ENCODE measurements around the gene PPP4R2.
"Not testable (repeated sequence)": the region's sequence is repeated elsewhere in the genome, so short reads cannot be mapped to it uniquely, and the experiment has no call there.

The PPP4R2 gene

DNA sequence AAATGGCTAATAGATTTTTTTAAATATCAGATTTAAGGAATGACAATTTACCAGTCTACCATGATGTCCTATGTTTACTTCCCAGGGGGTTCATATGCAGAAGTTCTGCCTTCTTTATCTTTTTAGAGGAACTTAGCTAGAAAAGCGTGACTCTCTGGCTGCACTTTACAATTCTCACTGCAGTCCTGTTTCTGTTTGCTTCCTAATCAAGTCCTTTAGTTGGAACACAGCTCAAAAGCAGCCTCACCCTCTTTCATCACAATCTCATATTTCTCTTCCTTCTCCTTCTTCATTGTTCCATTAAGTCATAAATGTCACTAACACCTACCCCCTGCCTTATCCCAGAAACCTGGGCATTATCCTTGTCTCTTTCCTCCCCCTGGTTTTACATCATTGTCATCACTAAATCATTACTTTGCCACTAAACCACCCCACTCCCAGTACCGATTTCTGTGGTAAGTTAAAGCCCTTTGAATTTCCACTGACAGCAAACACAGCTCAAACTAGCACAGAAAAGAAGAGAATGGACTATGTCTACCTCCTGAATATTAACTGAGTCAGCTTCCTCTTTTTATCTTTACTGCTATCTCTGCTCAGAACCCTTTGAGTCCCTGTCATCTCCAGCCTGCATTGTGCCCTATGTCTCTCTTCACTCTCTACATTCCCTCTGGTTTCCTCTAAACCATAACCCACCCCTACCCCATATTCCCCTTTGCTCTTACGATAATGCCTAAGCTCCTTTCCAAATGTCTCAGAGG, 13.8 kb upstream of the PPP4R2 start:
- peak; percentile 8 for DNase-seq

DNA sequence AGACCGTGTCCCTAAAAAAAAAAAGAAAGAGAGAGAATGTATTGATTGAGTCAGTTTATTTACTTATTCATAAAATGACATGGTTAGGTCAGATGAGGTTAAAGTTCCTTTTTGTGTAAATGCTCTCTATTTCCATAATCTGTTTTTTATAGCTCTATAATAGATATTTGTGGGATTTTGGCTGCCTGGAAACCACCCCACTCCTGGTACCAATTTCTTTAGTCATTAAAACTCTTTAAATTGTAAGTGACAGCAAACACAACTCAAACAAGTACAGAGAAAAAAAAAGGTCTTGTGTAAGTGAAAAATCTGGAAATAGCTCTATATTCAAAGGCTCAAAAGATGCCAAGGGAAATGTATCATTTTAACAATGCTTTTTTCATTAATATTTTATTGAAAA, 11.0 kb upstream of the PPP4R2 start:
- no peak for DNase-seq

DNA sequence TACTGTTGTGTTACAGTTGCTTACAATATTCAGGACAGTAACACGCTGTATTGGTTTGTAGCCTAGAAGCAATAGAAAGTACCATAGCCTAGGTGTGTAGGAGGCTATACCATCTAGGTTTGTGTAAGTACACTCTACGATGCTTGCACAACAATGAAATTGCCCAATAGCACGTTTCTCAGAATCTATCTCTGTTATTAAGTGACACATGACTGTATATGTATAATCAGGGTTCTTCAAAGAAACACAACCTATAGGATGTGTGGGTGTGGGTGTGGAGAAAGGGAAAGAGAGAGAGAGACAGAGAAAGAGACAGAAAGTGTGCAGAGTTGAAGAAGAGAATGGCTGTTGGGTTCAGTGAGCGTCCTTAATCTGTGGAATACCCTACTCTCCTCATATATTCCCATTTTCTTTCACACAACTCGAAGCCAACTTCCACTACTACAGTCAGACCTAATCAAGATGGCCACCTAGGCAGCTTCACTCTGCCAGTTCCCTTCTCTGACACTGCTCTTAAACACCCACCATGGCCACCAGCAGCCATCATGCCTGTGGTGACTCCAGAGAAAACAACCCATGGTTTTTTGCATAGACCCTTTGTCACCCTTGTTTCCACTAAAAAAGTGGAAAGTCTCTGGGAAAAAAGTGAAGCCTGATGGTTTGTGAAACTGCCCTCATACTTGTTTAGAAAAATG, 5.8 kb upstream of the PPP4R2 start:
- DNase-seq = no peak

DNA sequence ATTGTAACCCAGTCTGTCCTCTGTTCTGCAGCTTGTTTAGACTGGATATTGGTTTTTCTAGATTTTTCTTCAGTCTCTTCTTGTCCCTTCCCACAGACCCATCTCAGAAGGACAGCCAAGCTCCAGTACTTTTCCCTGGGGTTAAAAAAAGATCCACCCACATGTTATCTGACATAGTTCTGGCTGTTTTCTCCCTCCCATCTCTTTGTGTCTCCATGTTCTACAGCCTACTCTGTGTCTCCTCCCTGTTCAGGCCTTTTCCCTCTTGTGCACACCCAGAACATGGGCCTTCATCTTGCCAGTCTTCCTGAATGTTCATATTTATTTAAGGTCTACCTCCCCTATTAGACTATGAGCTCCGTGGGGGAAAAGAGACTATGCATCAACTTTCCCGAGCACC, 5.1 kb upstream of the PPP4R2 start:
- DNase-seq = no peak

DNA sequence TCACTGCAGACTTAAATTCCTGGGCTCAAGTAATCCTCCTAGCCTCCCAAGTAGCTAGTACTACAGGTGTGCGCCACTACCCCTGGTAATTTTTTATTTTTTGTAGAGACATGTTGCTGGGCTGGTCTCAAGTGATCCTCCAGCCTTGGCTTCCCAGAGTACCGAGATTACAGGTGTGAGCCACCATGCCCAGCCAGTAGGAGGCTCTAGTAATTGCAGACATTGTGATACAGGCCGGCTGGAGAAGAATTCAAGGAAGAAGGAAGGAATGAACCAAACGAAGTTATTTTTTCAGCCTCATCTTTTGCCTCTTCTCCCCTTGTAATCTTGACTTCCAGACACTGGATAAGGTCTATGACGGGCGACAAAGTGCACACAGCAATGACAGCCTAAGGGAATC, 3.2 kb upstream of the PPP4R2 start:
- DNase-seq = no peak

DNA sequence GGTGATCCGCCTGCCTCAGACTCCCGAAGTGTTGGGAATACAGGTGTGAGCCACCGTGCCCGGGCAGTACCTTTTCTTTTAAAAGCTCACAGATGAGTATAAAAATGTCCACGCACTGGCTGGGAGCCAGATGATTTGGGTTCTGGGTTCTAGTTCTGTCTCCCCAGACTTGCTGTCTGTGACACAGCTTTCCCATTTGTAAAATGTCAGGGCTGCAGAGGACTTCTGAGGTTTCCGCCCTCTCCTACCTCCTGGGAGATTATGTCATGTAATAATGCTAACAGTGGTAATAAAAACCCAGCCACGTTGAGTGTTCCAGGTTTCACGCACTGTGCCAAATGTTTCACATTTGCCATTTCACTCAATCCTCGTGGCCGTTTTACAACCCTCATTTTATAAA, 1.3 kb upstream of the PPP4R2 start:
- DNase-seq = no peak

DNA sequence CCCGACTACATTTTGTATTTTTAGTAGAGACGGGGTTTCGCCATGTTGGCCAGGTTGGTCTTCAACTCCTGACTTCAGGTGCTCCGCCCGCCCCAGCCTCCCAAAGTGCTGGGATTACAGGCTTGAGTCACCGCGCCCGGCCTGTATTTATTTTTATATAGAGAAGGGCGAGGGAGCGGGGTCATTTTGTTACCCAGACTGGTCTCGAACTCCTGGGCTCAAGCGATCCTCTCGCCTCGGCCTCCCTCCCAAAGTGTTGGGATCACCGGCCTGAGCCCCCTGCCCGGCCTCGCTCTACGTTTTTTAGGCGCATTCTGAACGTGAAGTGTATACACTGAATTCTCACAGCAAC, 514 bp upstream of the PPP4R2 start:
- DNase-seq = no peak

DNA sequence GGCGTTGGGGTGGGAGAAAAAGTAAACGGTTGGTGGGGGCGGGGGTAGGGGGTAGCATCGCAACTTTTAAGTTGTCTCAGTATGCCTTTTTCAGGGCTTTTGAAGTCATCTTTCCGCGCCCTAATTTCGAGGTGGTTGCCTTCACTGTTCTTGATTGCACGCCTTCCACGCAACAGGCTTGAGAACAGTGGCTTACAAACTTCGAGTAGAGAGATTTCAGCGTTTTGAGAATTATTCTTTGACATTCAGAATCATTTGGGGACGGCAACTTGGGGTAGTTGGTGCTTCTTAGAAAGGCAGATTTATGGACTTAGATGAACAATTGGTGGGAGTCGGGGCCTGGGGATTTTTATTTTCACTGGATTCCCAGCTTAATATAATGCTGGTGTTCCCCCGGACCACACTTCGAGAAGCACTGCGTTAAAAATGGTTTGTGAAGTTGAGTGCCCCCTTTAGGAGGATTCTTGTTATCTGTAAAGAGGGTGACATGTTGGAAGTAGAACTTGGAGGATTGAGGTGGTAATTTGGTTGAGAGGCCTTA, 880 bp downstream of the PPP4R2 start:
- peak; percentile 34 for DNase-seq

DNA sequence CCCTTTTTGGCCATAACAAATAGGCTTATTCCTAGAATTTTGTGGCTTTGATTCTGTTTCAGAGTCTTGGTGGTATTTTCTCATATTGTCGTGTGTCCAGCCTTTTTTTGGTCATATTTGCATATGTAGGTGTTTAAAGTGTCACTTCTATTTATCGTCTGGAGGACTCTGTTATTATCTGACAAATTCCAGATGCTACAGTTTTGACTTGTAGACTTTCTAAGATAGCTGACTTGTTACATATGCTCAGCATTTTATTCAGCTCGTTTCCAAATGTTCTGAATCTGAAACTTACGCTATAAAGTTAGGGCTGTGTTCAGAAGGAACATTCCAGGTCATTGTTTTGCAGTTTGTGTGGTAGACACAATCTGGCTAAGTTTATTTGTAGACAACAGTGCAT, 1.9 kb downstream of the PPP4R2 start:
- no peak for DNase-seq

DNA sequence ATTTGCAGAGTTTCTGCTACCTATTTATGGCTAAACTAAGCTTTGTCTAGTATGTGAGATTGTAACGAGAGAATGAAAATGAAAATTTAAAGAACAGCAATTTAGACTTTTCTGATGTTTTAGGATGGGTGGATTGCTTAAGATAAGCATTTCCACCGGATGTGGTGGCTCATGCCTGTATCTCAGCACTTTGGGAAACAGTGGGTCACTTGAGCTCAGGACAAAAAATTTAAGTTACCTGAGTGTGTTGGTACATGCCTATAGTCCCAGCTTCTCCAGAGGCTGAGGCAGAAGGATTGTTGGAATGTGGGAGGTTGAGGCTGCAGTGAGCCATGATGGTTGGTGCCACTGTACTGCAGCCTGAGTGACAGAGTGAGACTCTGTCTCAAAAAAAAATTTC, 3.3 kb downstream of the PPP4R2 start:
- DNase-seq = no peak

DNA sequence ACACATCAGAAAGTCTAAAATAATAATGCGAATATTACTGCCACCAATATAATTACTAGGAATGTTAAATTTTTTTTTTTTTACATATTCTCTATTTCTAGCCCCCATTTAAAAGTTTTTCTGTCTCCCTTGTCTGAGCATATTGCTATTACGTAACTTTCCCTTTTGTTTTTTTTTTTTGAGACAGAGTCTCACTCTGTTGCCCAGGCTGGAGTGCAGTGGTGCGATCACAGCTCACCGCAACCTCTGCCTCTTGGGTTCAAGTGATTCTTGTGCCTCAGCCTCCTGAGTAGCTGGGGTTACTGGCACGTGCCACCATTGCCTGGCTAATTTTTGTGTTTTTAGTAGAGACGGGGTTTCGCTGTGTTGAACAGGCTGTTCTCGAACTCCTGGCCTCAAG, 6.4 kb downstream of the PPP4R2 start:
- not testable (repeated sequence) for DNase-seq

DNA sequence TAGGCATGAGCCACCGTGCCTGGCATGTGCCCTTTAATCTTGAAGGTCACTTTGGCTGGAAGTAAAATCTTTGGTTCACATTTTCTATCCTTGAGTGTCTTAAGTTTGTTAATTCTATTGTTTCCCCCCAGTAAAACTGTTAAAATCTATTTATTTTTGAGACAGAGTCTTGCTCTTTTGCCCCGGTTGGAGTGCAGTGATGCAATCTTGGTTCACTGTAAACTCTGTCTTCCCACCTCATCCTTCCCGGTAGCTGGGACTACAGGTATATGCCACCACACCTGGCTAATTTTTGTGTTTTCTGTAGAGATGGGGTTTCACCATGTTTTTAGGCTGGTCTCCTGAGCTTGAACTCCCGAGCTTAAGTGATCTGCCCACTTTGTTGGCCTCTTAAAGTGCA, 7.7 kb downstream of the PPP4R2 start:
- DNase-seq = no peak

DNA sequence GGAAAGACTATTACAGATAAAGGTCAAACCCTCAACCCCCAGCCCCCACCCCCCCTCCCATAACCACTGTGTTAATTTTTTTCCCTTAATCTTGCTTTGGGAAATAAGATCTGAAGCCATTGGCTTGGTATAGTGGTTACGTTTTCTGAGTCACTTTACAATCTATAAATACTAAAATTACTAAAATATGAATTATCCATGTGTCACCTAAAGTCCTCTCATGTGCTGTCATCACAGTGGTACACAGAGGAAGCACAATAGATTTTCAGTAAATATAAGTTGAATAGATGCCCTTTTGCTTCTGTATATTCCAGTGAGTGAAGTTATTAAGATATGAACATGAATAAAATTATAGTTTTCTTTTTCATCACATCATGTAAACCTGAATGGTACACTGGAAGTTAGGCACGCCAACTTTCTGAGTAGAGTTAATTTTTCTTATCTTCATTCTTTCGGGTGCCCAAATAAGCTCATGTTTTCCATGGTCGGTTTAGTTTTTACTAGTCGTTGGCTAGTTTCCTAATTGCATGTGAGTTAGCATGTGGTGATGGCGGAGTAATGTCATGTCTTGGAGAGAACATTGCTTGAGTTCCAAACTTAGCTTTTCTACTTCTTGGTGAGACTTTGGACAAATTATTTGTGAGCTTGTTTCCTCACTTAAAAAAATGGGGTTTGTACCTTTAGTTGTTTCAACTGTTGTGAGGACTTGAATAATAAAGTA, 11.5 kb downstream of the PPP4R2 start:
- no peak for DNase-seq

DNA sequence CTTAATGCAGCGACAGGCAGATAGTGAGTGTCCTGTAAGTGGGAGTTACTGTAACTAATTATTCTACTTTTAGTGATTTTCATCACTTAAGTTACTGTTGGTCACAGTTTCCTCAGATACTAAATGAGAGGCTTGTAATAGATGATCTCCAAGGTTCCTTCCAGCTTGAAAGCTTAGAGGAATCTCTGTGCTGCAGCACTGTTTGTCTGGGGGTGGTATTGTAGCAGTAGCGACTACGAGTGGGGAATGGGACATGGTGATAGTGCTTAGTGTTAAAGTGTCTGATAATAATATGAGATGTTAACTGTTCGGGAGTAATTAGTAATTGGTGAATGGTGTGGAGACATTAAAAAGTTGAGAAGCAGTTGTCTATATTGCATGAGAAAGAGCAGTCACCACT, 12.4 kb downstream of the PPP4R2 start:
- no peak for DNase-seq

DNA sequence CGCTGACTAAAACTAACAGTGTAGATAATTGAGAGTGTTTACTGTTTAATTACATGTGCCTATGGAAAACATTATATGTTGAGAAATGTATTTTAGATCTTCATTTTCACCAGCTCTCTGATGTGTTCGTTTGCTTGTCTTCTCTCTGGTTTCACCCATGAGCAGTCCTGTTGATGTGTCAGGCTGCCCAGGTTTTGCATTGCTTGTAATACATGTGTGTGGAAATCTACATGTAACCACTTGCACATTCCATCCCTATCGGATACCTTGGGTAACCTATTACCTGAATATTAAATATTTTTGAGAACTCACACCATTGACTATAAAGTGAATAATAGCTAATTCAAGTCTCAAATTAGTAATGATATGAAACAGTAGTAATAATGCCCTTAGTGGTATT, 13.1 kb downstream of the PPP4R2 start:
- no peak for DNase-seq

DNA sequence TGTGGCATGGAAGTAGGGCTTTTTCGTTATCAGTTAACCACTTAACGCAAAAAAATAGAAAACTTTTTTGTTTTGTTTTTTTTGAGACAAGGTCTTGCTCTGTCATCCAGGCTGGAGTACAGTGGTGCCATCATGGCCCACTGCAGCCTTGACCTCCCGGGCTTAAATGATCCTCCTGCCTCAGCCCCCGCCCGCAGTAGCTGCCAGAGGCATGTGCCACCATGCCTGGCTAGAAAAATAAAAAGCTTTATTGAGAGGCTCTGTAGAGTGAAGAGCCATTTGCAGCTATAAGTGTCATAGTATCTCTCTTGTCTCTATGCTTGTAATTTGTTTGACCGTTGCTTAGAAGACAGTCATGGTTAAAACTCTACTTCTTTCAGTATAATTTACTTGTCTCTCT, 13.5 kb downstream of the PPP4R2 start:
- no peak for DNase-seq

DNA sequence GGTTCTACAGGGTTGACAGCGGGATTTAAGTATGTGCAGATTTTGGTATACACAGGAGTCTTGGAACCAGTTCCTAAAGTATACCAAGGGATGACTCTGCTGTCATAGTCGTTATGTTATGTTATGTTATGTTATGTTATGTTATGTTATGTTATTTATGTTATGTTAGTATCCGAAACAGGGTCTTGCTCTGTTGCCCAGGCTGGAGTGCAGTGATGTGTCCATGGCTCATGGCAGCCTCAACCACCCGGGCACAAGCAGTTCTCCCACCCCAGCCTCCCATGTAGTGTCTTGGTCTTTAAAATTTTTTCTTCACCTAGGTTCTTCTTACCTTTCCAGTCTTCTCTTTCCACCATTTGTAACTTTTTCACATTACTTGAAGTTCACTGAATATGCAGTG, 21.7 kb downstream of the PPP4R2 start:
- DNase-seq = no peak

DNA sequence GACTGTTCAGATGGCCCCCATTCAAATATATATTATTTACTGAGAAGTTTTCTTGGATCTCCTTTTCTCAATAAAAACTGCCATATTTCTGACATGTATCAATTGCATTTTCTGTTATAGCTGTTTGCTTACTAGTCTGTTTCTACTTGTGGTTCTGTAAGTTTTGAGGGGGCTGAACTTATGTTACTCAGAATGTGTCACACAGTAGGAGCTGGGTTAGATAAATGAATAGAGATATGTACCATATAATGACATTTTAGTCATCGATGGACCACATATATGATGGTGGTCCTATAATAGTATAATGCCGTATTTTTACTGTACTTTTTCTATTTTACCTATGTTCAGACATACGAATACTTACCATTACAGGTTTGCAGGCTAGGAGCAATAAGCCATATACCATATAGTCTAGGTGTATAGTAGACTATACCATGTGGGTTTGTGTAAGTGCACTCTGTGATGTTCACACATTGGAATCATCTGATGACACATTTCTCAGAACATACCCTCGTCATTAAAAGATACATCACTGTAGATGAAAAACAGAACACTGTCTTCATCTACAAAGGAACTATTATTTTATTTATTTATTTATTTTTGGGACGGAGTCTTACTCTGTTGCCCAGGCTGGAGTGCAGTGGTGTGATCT, 22.3 kb downstream of the PPP4R2 start:
- no peak for DNase-seq

DNA sequence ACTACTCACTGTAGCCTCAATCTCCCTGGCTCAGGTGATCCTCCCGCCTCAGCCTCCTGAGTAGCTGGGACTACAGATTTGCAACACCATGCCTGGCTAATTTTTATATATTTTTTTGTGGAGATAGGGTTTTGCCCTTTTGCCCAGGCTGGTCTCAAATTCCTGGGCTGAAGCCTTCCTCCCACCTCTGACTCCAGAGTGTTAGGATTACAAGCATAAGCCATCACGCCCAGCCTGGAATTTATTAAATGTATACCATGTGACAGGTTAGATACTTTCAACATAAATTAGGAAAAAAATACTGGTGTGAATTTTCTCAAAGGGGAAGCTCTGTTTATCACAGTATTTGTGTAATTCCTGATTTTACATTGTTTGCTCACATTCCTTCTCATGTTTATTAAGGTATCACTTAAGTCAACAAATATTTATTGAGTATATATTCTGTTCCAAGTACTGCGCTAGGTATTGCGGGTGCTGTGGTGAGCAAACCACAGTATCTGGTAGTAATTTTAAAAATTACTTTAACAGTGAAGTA, 24.8 kb downstream of the PPP4R2 start:
- DNase-seq = no peak

DNA sequence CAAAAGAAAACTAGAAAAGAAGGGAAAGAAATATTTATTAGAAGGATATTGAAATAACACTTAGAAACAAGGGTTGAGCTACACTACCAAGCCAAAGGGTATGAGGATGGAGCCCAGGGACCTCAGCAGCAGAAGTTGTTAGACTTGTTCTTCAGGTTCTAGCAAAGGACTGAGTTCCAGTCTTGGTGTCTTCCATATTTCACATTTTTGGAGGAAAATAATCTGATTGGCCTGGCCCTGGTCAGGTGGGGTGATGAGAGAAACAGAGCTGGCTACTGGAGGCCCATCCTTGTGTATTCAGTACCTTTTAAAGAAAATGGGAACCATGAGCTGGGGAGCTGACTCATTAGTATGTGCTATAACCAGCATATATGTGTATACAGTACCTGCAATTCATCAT, 28.2 kb downstream of the PPP4R2 start:
- no peak for DNase-seq

DNA sequence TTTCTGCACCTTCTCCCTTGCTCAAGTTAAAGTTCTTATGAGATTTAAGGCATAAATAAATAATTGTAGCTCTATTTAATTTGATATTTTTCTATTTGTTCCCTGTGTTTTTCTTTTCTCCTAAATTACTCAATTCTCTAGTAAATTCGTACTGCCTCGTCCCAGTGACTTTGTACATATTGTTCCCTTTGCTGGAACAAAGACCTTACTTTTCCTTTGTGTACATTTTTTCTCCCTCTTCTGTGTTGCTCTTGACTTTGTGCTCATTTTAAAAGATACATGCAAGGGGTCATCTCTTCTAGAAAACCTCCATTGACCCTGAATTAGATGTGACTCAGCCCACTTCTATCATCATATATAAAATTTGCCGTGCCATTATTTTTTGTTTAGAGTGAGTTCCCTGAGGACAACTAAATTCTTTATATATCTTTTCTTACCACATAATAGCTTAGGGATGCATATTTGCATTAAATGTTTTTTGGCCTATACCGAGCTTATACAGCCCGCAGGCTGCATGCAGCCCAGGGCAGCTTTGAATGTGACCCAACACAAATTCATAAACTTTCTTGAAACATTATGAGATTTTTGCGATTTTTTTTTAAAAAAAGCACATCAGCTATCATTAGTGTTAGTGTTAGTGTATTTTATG, 29.6 kb downstream of the PPP4R2 start:
- DNase-seq = no peak

DNA sequence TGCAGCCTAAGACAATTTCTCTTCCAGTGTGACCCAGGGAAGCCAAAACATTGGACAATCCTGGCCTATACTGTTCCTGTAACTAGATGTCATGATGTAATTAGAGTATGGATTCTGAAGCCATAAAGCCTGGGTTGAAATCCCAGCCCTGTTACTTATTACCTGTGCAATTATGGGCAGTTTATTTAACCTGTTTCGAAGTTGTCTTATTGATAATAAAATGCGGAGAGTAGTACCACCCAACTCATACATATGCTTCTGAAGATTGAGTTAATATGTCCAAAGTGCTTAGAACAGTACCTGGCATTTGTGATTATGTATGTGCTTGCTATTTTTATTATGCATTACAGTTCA, 30.1 kb downstream of the PPP4R2 start:
- DNase-seq = no peak

DNA sequence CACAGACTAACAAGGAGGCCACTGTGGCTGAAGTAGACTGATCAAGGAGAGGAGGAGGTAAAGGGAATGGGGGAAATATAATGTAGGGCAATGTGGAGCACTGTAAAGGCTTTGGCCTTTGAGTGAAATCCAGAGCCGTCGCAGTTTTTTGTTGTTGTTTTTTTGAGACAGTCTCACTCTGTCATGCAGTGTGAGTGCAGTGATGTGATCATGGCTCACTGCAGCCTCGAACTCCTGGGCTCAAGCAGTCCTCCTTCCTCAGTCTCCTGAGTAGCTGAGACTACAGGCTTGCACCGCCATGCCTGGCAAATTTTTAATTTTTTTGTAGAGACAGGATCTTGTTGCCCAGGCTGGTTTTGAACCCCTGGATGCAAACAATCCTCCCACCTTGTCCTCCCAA, 32.2 kb downstream of the PPP4R2 start:
- no peak for DNase-seq

Measured in GF-D8 (cell line).